Natural killer cell (primary cell): Measurements from ENCODE around the gene PPP1R14B. TPM values are rescaled to one million over a fixed set of nuclear protein-coding genes. Genes with fewer than 3 reads are reported as not detected.

ENCODE experiments used
- ATAC-seq, 3 donors: fragments of 150-1000 bp in 2 of 3; fragments of 200-7000 bp in 1 of 3; cut with Tn5 transposase; 1 replicate in 1 of 3; 2 replicates in 2 of 3; pipeline ENCODE4 v1.10.0; 2021; ENCODE audit warnings: mild to moderate bottlenecking in 2 of 3, moderate library complexity in 2 of 3
- DNase-seq, 2 donors: peaks; one replicate each; pipeline versions ENCODE4 v3.0.0 to v3.0.0-alpha.2; 2013 to 2021; ENCODE audit warnings: mixed read lengths in 1 of 2
- H3K27ac ChIP-seq: one replicate; pipeline ENCODE4 v1.5.1; 2013; ENCODE audit warnings: mild to moderate bottlenecking, low read length
- H3K27me3 ChIP-seq: one replicate; pipeline ENCODE4 v1.6.1; 2013; ENCODE audit warnings: low read length; ENCODE audit not compliant: control insufficient read depth, insufficient read depth
- H3K36me3 ChIP-seq: one replicate; pipeline ENCODE4 v1.6.1; 2013; ENCODE audit warnings: low read length; ENCODE audit not compliant: control insufficient read depth, insufficient read depth
- H3K4me1 ChIP-seq: one replicate; pipeline ENCODE4 v1.6.1; 2013; ENCODE audit warnings: low read length; ENCODE audit not compliant: control insufficient read depth, insufficient read depth
- H3K4me3 ChIP-seq: one replicate; pipeline ENCODE4 v1.5.1; 2013; ENCODE audit warnings: low read length
- H3K9me3 ChIP-seq: one replicate; pipeline ENCODE4 v1.6.1; 2013; ENCODE audit warnings: low read length; ENCODE audit not compliant: control insufficient read depth, insufficient read depth
- H3K27ac Mint-ChIP-seq, 2 donors: one replicate each; pipeline ENCODE4 v1.8.0; 2022; ENCODE audit warnings: mild to moderate bottlenecking in 2 of 2, mixed read lengths in 2 of 2, moderate library complexity in 1 of 2
- H3K27me3 Mint-ChIP-seq, 2 donors: one replicate each; pipeline ENCODE4 v1.8.0; 2022; ENCODE audit warnings: low read depth in 2 of 2, mixed read lengths in 2 of 2
- H3K36me3 Mint-ChIP-seq: one replicate; pipeline ENCODE4 v1.8.0; 2022; ENCODE audit warnings: mixed read lengths
- H3K4me1 Mint-ChIP-seq, 2 donors: one replicate each; pipeline ENCODE4 v1.8.0; 2022; ENCODE audit warnings: mixed read lengths in 2 of 2
- H3K4me3 Mint-ChIP-seq: one replicate; pipeline ENCODE4 v1.8.0; 2022; ENCODE audit warnings: mild to moderate bottlenecking, moderate library complexity, mixed read lengths
- H3K9me3 Mint-ChIP-seq, 2 donors: one replicate each; pipeline ENCODE4 v1.8.0; 2022; ENCODE audit warnings: mixed read lengths in 2 of 2
- CTCF ChIP-seq: fragments of 200-600 bp; IDR thresholded peaks from one replicate; pipeline ENCODE4 v1.8.0; 2022; ENCODE audit warnings: antibody characterized with exemption
- WGBS: methylation state at CpG from one replicate; pipeline ENCODE4 v1.1.7; 2013; ENCODE audit warnings: missing lambda C conversion rate; ENCODE audit not compliant: insufficient coverage; 5-methylcytosine and 5-hydroxymethylcytosine counted together
- intact Hi-C: fragments of 100-400 bp; cut with micrococcal nuclease; formaldehyde crosslinking; loops from one replicate; pipeline ENCODE4 v1.14.2; 2022
- total RNA-seq, 4 donors: library from RNA; stranded (reverse); fragments of 120-200 nt in 1 of 4; gene quantifications; one replicate each; pipeline versions ENCODE4 v1.2.3 to v1.2.4, GENCODE V29; 2013 to 2022

The PPP1R14B gene
- total RNA-seq, 3 donors from 2014 or later (not counting 1 experiment from before 2014, with no cell fraction given), result 16.9 to 21.3 (median 21.0) TPM

GRCh38 chr11:64276653-64277431, 30.1 kb upstream of the PPP1R14B start:
- Mint-ChIP-seq H3K4me3 (no peak overlapping the region), H3K4me1 (peaks cover 2 to 8% of the 10 kb centered on the region in 2 donors), H3K36me3 (no peaks in the 10 kb centered on the region), H3K27ac (no peak overlapping the region), H3K27me3 (no peaks in the 10 kb centered on the region), H3K9me3 (no peaks in the 10 kb centered on the region)
- ATAC-seq, result no peak
- Histone ChIP-seq H3K27ac (no peak overlapping the region), H3K27me3 (no peaks in the 10 kb centered on the region), H3K9me3 (no peaks in the 10 kb centered on the region), H3K4me3 (no peak overlapping the region), H3K36me3 (peaks cover 14% of the 10 kb centered on the region), H3K4me1 (peaks cover 6% of the 10 kb centered on the region)
- WGBS, result 93% methylated on average over 17 of the region's 17 CpGs
- intact Hi-C loops, result no loop called here
- no peak for DNase-seq
- TF ChIP-seq CTCF, result no peak

- DNase-seq, result no peak
Observed at GRCh38 chr11:64275841-64276240, 29.1 kb upstream of the PPP1R14B start.

GRCh38 chr11:64275031-64275800, 28.5 kb upstream of the PPP1R14B start:
- ATAC-seq (no peak), DNase-seq (no peak)
- Mint-ChIP-seq H3K36me3 (no peaks in the 10 kb centered on the region), H3K27ac (peak overlapping the region in 1 of 2 donors; percentile 58), H3K27me3 (no peaks in the 10 kb centered on the region), H3K4me1 (peaks cover 10 to 15% of the 10 kb centered on the region in 2 donors), H3K9me3 (no peaks in the 10 kb centered on the region), H3K4me3 (no peak overlapping the region)
- Histone ChIP-seq H3K9me3 (no peaks in the 10 kb centered on the region), H3K4me3 (no peak overlapping the region), H3K4me1 (peaks cover 21% of the 10 kb centered on the region), H3K27ac (no peak overlapping the region), H3K36me3 (peaks cover 14% of the 10 kb centered on the region), H3K27me3 (no peaks in the 10 kb centered on the region)
- intact Hi-C loops, result no loop called here
- no peak for TF ChIP-seq CTCF
- WGBS, result 97% methylated on average over 15 of the region's 15 CpGs

More at GRCh38 chr11:64275841-64276240, 29.1 kb upstream of the PPP1R14B start:
- intact Hi-C loops, result no loop called here
- H3K36me3 Mint-ChIP-seq, result no peaks in the 10 kb centered on the region
- H3K36me3 ChIP-seq, result peaks cover 14% of the 10 kb centered on the region
- no peaks in the 10 kb centered on the region for H3K9me3 ChIP-seq
- H3K27ac ChIP-seq, result no peak overlapping the region
- H3K27ac Mint-ChIP-seq, result no peak overlapping the region
- H3K4me1 ChIP-seq, result peaks cover 15% of the 10 kb centered on the region
- H3K4me3 ChIP-seq, result no peak overlapping the region
- H3K4me3 Mint-ChIP-seq, result no peak overlapping the region
- 100% methylated on average over 1 of the region's 2 CpGs for WGBS
- TF ChIP-seq CTCF, result no peak
- peaks cover 6 to 10% of the 10 kb centered on the region in 2 donors for H3K4me1 Mint-ChIP-seq
- H3K27me3 ChIP-seq, result no peaks in the 10 kb centered on the region
- no peaks in the 10 kb centered on the region for H3K9me3 Mint-ChIP-seq
- ATAC-seq, result no peak
- no peaks in the 10 kb centered on the region for H3K27me3 Mint-ChIP-seq
